Measurements from ENCODE around the gene SSTR1. TPM values are rescaled to one million over a fixed set of nuclear protein-coding genes. Genes with fewer than 3 reads are reported as not detected.

Gene SSTR1
- total RNA-seq, 3 donors from 2014 or later (not counting 1 experiment from before 2014, with no cell fraction given) = not detected

DNA sequence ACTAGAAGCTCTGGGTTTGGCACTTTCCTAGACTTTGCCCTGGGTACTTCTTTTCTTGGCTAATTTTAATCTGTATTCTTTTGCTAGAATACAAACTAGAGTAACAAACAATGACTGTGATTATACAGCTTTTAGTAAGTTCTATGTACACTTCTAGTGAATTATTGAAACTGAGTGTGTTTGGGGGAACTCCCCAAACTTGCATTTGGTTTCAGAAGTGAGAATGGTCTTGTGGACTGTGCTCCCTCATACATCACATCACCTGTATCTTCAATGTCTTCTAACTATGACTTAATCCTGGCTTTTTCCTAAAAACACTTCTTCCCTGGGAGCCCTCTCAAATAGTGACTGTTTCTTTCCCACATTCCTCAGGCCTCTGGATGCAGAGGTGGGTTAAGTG lies 23.6 kb upstream of the SSTR1 start:
- DNase-seq = no peak
- Mint-ChIP-seq H3K36me3 (no peaks in the 10 kb centered on the region), H3K4me3 (no peak overlapping the region), H3K27me3 (ENCODE audit: low read depth in 2 of 2) (peaks cover 8 to 17% of the 10 kb centered on the region in 2 donors), H3K27ac (no peak overlapping the region), H3K4me1 (peaks cover 8 to 14% of the 10 kb centered on the region in 2 donors), H3K9me3 (no peaks in the 10 kb centered on the region)
- Histone ChIP-seq H3K27me3 (ENCODE audit: control insufficient read depth, insufficient read depth, low read length) (no peaks in the 10 kb centered on the region), H3K27ac (ENCODE audit: low read length) (no peak overlapping the region), H3K4me3 (ENCODE audit: low read length) (no peak overlapping the region), H3K9me3 (ENCODE audit: control insufficient read depth, insufficient read depth, low read length) (no peaks in the 10 kb centered on the region), H3K4me1 (ENCODE audit: control insufficient read depth, insufficient read depth, low read length) (no peaks in the 10 kb centered on the region), H3K36me3 (ENCODE audit: control insufficient read depth, insufficient read depth, low read length) (no peaks in the 10 kb centered on the region)
- ATAC-seq = no peak
- intact Hi-C loops (cut with micrococcal nuclease) = no loop called here
- TF ChIP-seq CTCF (IDR thresholded peaks at IDR 0.05) = no peak

DNA sequence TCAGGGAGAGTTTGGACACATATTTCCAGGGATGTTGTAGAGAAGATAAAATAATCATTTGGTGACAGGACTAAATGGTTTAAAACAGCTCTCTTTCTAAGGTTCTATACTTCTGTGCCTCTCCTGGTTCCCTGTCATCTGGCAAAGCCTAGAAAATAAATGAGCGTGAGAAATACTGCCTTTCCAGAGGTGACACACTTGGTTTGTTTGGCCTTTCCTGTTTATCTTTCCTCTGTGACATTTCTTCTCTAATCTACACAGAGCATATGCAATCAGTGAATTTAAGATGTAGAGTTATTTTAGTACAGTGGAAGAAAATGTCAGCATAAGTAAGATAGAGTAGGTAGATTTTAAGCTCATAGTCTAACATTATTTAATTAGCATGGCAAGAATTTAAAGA lies 22.0 kb upstream of the SSTR1 start:
- H3K36me3 ChIP-seq (ENCODE audit: control insufficient read depth, insufficient read depth, low read length) = no peaks in the 10 kb centered on the region
- no peak for DNase-seq
- H3K27me3 Mint-ChIP-seq (ENCODE audit: low read depth in 2 of 2) = peaks cover 8 to 14% of the 10 kb centered on the region in 2 donors

DNA sequence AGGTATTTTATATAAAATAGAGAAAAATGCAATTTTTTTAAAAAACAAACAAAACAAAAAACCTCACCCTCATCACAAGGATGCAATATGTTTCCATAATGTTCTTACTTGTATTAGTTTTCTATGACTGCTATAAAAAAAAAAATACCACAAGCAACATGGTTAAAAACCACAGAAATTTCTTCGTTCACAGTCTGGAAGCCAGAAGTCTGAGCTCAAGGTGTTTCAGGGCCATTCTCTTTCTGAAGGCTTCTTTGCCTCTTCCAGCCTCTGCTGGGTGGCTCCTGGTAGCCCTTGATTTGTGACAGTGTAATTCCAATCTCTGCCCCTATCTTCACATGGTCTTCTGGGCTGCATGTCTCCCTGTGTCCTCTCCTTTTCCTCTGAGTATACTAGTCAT lies 21.5 kb upstream of the SSTR1 start:
- Mint-ChIP-seq H3K4me3 (no peak overlapping the region), H3K9me3 (no peaks in the 10 kb centered on the region), H3K36me3 (no peaks in the 10 kb centered on the region), H3K27ac (peak overlapping the region in 1 of 2 donors; percentile 36), H3K4me1 (peaks cover 8 to 14% of the 10 kb centered on the region in 2 donors), H3K27me3 (ENCODE audit: low read depth in 2 of 2) (peaks cover 8 to 16% of the 10 kb centered on the region in 2 donors)
- no peak for DNase-seq
- no peak overlapping the region for H3K4me3 ChIP-seq (ENCODE audit: low read length)
- no peaks in the 10 kb centered on the region for H3K4me1 ChIP-seq (ENCODE audit: control insufficient read depth, insufficient read depth, low read length)
- no peaks in the 10 kb centered on the region for H3K9me3 ChIP-seq (ENCODE audit: control insufficient read depth, insufficient read depth, low read length)
- H3K36me3 ChIP-seq (ENCODE audit: control insufficient read depth, insufficient read depth, low read length) = no peaks in the 10 kb centered on the region
- no peak for TF ChIP-seq CTCF (IDR thresholded peaks at IDR 0.05)
- 4% methylated on average over 1 of the region's 1 CpG for WGBS (ENCODE audit: insufficient coverage)
- intact Hi-C loops (cut with micrococcal nuclease) = no loop called here
- no peak overlapping the region for H3K27ac ChIP-seq (ENCODE audit: low read length)
- H3K27me3 ChIP-seq (ENCODE audit: control insufficient read depth, insufficient read depth, low read length) = no peaks in the 10 kb centered on the region
- ATAC-seq = no peak

More for the DNA sequence above, 22.0 kb upstream of the SSTR1 start:
- ATAC-seq = no peak
- Histone ChIP-seq H3K9me3 (ENCODE audit: control insufficient read depth, insufficient read depth, low read length) (no peaks in the 10 kb centered on the region), H3K27me3 (ENCODE audit: control insufficient read depth, insufficient read depth, low read length) (no peaks in the 10 kb centered on the region), H3K4me1 (ENCODE audit: control insufficient read depth, insufficient read depth, low read length) (no peaks in the 10 kb centered on the region), H3K27ac (ENCODE audit: low read length) (no peak overlapping the region), H3K4me3 (ENCODE audit: low read length) (no peak overlapping the region)
- Mint-ChIP-seq H3K4me3 (no peak overlapping the region), H3K27ac (no peak overlapping the region), H3K9me3 (no peaks in the 10 kb centered on the region), H3K36me3 (no peaks in the 10 kb centered on the region), H3K4me1 (peaks cover 8 to 14% of the 10 kb centered on the region in 2 donors)
- TF ChIP-seq CTCF (IDR thresholded peaks at IDR 0.05) = no peak
- intact Hi-C loops (cut with micrococcal nuclease) = no loop called here
- WGBS (ENCODE audit: insufficient coverage) = 77% methylated on average over 1 of the region's 1 CpG

DNA sequence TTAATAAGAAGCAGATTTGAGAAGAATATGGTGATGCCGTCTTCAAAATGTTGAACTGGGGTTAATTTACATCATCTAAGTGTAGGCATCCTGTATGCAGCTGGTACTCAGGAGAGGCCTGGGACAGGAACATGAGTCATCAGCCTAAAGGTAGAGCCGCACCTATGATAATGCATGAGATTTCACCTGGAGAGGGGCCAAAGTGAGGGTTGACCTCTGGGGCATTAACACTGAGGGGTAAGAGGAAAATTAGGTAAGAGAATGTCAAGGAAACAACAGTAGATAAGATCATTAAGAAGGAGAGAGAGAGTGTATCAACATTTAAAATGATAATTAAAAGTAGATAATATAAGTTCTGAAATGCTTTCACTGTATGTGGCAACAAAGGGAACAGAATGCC lies 20.2 kb upstream of the SSTR1 start:
- no peaks in the 10 kb centered on the region for H3K36me3 Mint-ChIP-seq
- no peak overlapping the region for H3K27ac Mint-ChIP-seq
- no peak for DNase-seq
- intact Hi-C loops (cut with micrococcal nuclease) = no loop called here
- H3K27ac ChIP-seq (ENCODE audit: low read length) = no peak overlapping the region
- no peaks in the 10 kb centered on the region for H3K4me1 ChIP-seq (ENCODE audit: control insufficient read depth, insufficient read depth, low read length)
- no peaks in the 10 kb centered on the region for H3K27me3 ChIP-seq (ENCODE audit: control insufficient read depth, insufficient read depth, low read length)
- no peaks in the 10 kb centered on the region for H3K9me3 ChIP-seq (ENCODE audit: control insufficient read depth, insufficient read depth, low read length)
- 89% methylated on average over 2 of the region's 2 CpGs for WGBS (ENCODE audit: insufficient coverage)
- no peak for TF ChIP-seq CTCF (IDR thresholded peaks at IDR 0.05)
- no peak for ATAC-seq
- H3K27me3 Mint-ChIP-seq (ENCODE audit: low read depth in 2 of 2) = peaks cover 8 to 19% of the 10 kb centered on the region in 2 donors
- no peak overlapping the region for H3K4me3 ChIP-seq (ENCODE audit: low read length)
- no peaks in the 10 kb centered on the region for H3K9me3 Mint-ChIP-seq
- H3K4me3 Mint-ChIP-seq = no peak overlapping the region
- H3K36me3 ChIP-seq (ENCODE audit: control insufficient read depth, insufficient read depth, low read length) = no peaks in the 10 kb centered on the region
- H3K4me1 Mint-ChIP-seq = peaks cover 8 to 14% of the 10 kb centered on the region in 2 donors

Data from natural killer cell (primary cell).